NCI-H187 treated with DMSO at 0.1 percent for 48 hours (cell line): Measurements from ENCODE around the gene DSTN.

Experiments
- DNase-seq: peaks from one replicate; lab custom pipeline; 2025; lab: John Stamatoyannopoulos, UW

Gene DSTN

GRCh38 chr20:17549131-17549530, 20.7 kb upstream of the DSTN start:
- no peak for DNase-seq

DNA sequence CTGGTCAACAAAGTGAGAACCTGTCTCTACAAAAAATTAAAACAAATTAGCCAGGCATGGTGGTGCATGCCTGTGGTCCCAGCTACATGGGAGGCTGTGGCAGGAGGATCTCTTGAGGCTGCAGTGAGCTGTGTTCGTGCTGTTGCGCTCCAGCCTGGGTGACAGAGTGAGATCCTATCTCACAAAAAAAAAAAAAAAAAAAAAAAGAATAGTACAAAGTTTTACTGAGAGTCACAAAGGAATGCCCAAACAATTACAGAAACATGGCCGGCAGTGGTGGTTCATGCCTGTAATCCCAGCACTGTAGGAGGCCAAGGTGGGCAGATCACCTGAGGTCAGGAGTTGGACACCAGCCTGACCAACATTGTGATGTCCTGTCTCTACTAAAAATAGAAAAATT, 14.8 kb upstream of the DSTN start:
- DNase-seq, result no peak

DNA sequence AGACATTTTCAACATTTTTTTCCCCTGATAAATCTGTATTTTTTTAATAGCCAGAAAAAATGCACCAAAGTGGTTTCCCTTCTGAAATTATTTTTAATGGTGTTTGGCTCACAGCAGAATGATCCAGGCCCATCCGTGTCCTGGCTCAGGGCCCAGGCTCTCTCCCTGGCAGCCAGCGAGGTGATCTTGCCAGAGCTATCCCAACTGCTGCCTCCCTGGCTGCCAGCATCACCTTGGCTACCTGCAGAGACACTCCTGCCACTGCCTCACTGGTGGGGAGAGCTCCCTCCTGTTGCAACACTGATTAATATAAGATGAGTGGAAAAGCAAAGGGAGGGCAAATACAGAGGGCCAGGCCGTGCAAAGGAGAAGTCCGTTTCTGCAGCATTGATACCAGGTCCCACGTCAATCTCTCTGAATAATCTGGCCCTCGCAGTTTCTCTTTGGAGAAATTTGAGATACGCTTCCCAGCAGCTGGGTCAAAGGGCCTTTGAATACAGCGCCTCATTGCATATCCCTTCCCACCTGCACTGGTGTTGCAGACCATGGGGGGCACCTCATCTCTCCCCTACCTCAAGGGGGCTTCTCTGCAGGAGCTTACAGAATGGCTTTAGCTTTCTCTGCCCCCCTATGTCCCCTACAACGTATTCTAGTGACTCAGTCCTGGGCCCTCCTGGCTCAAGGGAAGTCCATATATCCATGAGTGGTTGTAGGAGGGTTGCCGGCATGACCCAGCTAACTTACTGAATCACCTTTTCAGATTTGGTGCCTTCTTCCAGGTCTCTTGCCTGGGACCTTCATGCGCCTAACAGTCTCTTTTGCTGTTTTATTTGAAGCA, 12.8 kb upstream of the DSTN start:
- no peak for DNase-seq

DNA sequence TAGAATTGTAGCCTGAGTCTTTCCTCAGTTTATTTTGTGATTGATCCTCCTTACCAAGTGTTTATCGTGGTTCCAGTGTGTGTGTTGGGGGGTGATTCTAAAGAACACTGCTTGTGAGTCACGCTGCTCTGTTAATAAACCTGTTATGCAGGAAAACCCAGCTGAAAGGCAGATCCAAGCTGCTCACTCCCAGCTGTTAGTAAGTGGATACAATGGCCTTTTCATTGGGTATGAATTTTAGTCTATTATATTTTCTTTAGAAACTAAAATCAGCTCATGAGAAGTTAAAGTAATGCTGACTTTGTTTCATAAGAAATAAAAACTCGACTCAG, 12.2 kb upstream of the DSTN start:
- DNase-seq, result no peak

- DNase-seq, result no peak
Observed at GRCh38 chr20:17558154-17558940, 11.5 kb upstream of the DSTN start.

- DNase-seq, result no peak
Observed at GRCh38 chr20:17558941-17559304, 11.0 kb upstream of the DSTN start.

- DNase-seq, result no peak
Observed at GRCh38 chr20:17559338-17559737, 10.5 kb upstream of the DSTN start.

GRCh38 chr20:17560344-17561074, 9.4 kb upstream of the DSTN start:
- no peak for DNase-seq

DNA sequence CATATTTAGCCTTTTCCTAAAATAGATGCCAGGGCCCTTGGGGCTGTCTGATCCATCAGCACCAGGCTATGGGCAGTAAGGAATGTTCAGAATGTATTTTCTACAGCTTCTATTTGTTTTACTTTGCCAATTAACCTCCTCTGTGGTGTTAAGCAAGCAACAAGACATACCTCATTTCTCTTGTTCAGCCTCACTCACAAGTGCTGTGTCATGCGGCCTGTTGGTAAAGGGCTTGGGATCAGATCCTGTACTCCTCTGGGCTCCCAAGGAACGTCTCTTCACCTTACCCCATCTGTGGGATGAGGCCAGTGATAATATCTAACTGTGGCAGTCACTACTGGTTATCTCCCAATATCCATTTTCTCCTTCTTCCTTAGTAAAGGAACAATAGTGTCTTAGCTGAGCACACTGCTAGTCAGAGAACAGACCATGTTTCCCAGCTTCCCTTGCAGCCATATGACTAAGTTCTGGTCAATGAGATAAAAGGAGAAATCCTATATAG, 7.0 kb upstream of the DSTN start:
- no peak for DNase-seq

GRCh38 chr20:17565169-17565845, 4.6 kb upstream of the DSTN start:
- DNase-seq, result no peak

- no peak for DNase-seq
Observed at GRCh38 chr20:17566345-17566744, 3.5 kb upstream of the DSTN start.

DNA sequence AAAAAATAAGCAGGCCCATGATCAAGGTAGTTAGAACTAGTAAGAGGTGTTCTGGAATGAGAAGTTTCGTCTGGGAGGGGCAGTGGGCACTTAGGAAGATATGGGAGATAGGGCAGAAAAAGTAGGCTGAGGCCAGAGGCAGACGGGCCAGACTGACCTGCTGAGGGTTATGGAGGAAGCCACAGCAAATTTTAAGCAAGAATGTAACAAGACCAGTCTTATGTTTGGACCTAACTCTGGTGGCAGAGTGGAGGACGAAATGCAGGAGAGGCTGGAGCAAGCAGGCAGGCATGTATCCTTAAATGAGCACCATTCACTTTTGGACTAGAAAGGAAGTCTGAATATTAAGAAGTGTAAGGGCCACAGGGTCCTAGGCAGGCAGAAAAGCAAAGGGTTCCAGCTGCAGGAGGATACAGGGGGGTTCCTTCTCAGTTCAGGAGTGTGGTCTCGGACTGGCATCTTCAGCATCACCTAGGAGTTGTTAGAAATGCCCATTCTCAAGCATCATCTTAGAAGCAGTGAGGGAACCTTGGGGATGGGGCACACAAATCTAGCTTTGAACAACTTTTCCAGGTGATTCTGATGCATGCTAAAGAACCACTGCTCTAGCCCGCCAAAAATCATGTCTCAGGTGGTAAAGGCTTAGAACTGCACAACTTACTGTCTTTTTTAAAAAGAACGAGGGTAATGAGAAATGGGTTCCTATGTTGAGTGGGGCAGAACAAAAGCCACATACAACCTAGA, 1.7 kb upstream of the DSTN start:
- no peak for DNase-seq

- no peak for DNase-seq
Observed at GRCh38 chr20:17568972-17569521, 828 bp upstream of the DSTN start.

- DNase-seq, result peak; percentile 20
Observed at GRCh38 chr20:17570347-17571152, 675 bp downstream of the DSTN start.

- no peak for DNase-seq
Observed at GRCh38 chr20:17571153-17571527, 1.3 kb downstream of the DSTN start.

- no peak for DNase-seq
Observed at GRCh38 chr20:17572034-17572638, 2.3 kb downstream of the DSTN start.

DNA sequence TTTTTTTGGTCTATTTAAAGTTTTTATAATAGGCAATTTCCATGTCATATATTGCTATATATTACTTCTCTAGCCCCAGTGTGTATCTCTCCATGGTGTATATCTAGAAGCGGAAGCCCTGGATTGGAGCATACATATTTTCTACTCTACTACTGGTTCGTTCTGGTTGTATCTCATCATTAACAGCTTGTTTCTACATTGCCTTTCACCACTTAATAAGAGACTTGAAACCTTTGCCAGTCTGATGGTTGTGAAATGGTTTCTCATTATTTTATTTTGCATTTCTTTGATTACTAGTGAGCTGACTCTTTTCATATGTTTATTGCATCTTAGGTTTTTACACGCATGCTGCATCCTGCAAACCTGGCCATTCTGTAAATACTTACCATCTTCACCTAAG, 3.6 kb downstream of the DSTN start:
- no peak for DNase-seq

DNA sequence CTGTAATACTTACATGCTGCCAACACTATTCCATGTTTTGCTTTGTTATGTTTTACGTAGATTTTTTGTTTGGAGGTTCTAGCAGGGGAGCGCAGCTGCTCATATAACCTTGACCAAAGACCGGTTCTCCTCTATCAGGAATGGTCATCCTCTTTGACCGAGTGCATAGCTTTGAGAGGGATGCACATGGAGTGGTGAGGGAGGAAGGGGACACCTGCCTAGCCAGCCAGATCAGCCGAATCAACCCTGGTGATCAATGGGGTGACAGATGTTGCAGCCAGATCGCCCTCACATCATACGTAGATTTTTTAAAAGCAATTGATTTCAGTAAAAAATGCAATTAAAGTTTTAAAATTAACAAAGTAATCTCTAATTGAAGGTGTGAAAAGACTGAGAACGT, 6.3 kb downstream of the DSTN start:
- DNase-seq, result no peak

DNA sequence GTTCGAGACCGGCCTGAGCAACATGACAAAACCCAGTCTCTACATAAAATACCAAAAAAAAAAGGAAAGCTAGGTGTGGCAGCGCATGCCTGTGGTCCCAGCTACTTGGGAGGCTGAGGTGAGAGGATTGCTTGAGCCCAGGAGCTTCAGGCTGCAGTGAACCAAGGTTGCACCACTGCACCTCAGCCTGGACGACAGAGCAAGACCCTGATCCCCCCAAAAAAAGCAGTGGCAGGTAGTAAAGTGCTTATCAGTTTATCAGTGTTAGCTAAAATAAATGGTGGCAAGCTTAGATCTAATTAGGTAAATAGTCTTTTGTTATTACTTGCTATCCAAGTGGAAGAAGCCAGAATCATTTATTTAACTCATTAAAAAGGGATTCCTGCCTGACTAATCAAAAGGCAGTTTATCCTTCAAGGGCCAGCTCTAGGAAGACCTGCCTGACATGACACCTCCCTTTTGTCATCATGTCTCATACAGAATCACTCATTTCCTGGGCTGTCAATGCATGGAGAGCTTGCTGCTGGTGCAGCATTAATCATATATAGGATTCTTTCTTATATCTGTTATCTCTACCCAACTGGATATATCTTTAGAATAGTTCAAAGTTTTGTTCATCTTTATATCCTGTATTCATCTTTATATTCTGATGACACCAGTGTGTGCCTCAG, 9.6 kb downstream of the DSTN start:
- no peak for DNase-seq
